Neural cell (in vitro differentiated cells): ENCODE results near the gene SAMD14.

Source experiments
- CTCF ChIP-seq: fragments of 450-650 bp; IDR thresholded peaks from 2 replicates; pipeline ENCODE4 v1.5.1; 2014; ENCODE audit warnings: antibody characterized with exemption, mild to moderate bottlenecking, moderate library complexity; ENCODE audit not compliant: poor library complexity, severe bottlenecking
- EZH2 ChIP-seq: fragments of 200-600, 300-800 bp; shearing (Covaris generic), sonication (generic); IDR thresholded peaks from 2 replicates; pipeline ENCODE4 v1.6.1; 2014; ENCODE audit warnings: antibody characterized with exemption, low read length, borderline replicate concordance, mild to moderate bottlenecking; ENCODE audit not compliant: insufficient read depth, poor library complexity, severe bottlenecking
- POLR2AphosphoS5 ChIP-seq: IDR thresholded peaks from 2 replicates; pipeline ENCODE4 v1.6.1; 2012

GRCh38 chr17:50133028-50133768, 3.2 kb upstream of the SAMD14 start:
- no peak for TF ChIP-seq POLR2AphosphoS5
- no peak for TF ChIP-seq CTCF
- no peak for TF ChIP-seq EZH2
